Measurements from ENCODE around the gene FRMD4A. TPM values are rescaled to one million over a fixed set of nuclear protein-coding genes. Genes with fewer than 3 reads are reported as not detected.
A peak's percentile ranks its signal among the peaks of the same experiment; 100 is the strongest.

The FRMD4A gene
- total RNA-seq, 1 donor from 2014 or later, result 23.0 TPM

- DNase-seq (ENCODE audit: low read depth), result no peak
These were observed 307.6 kb downstream of the FRMD4A start for GRCh38 chr10:14022954-14023672.

- DNase-seq (ENCODE audit: low read depth), result no peak
These were observed 308.7 kb downstream of the FRMD4A start for GRCh38 chr10:14022052-14022451.

GRCh38 chr10:14020037-14020664 is 310.6 kb downstream of the FRMD4A start:
- no peak for DNase-seq (ENCODE audit: low read depth)

GRCh38 chr10:14017467-14017866 is 313.3 kb downstream of the FRMD4A start:
- no peak for DNase-seq (ENCODE audit: low read depth)

GRCh38 chr10:14016931-14017333 is 313.8 kb downstream of the FRMD4A start:
- no peak for DNase-seq (ENCODE audit: low read depth)

GRCh38 chr10:14016011-14016536 is 314.6 kb downstream of the FRMD4A start:
- no peak for DNase-seq (ENCODE audit: low read depth)

GRCh38 chr10:14014423-14014822 is 316.3 kb downstream of the FRMD4A start:
- no peak for DNase-seq (ENCODE audit: low read depth)

GRCh38 chr10:14010769-14011574 is 319.8 kb downstream of the FRMD4A start:
- DNase-seq (ENCODE audit: low read depth), result no peak

- DNase-seq (ENCODE audit: low read depth), result peak; percentile 77
These were observed 320.6 kb downstream of the FRMD4A start for GRCh38 chr10:14010101-14010558.

- DNase-seq (ENCODE audit: low read depth), result peak; percentile 67
These were observed 321.2 kb downstream of the FRMD4A start for GRCh38 chr10:14009371-14010100.

GRCh38 chr10:14008740-14009080 is 322.0 kb downstream of the FRMD4A start:
- DNase-seq (ENCODE audit: low read depth), result no peak

- DNase-seq (ENCODE audit: low read depth), result no peak
These were observed 326.2 kb downstream of the FRMD4A start for GRCh38 chr10:14004536-14004935.

- no peak for DNase-seq (ENCODE audit: low read depth)
These were observed 327.1 kb downstream of the FRMD4A start for GRCh38 chr10:14003517-14004184.

GRCh38 chr10:14001298-14002040 is 329.3 kb downstream of the FRMD4A start:
- no peak for DNase-seq (ENCODE audit: low read depth)

GRCh38 chr10:13998163-13998835 is 332.4 kb downstream of the FRMD4A start:
- DNase-seq (ENCODE audit: low read depth), result no peak

- DNase-seq (ENCODE audit: low read depth), result no peak
These were observed 333.1 kb downstream of the FRMD4A start for GRCh38 chr10:13997650-13998049.

GRCh38 chr10:13994932-13995331 is 335.8 kb downstream of the FRMD4A start:
- DNase-seq (ENCODE audit: low read depth), result no peak

- no peak for DNase-seq (ENCODE audit: low read depth)
These were observed 337.0 kb downstream of the FRMD4A start for GRCh38 chr10:13993673-13994089.

GRCh38 chr10:13993169-13993568 is 337.6 kb downstream of the FRMD4A start:
- DNase-seq (ENCODE audit: low read depth), result peak; percentile 72
